ENCODE measurements around the gene BHLHA9.
"Not testable (repeated sequence)": the region's sequence is repeated elsewhere in the genome, so short reads cannot be mapped to it uniquely, and the experiment has no call there.

Gene BHLHA9

DNA sequence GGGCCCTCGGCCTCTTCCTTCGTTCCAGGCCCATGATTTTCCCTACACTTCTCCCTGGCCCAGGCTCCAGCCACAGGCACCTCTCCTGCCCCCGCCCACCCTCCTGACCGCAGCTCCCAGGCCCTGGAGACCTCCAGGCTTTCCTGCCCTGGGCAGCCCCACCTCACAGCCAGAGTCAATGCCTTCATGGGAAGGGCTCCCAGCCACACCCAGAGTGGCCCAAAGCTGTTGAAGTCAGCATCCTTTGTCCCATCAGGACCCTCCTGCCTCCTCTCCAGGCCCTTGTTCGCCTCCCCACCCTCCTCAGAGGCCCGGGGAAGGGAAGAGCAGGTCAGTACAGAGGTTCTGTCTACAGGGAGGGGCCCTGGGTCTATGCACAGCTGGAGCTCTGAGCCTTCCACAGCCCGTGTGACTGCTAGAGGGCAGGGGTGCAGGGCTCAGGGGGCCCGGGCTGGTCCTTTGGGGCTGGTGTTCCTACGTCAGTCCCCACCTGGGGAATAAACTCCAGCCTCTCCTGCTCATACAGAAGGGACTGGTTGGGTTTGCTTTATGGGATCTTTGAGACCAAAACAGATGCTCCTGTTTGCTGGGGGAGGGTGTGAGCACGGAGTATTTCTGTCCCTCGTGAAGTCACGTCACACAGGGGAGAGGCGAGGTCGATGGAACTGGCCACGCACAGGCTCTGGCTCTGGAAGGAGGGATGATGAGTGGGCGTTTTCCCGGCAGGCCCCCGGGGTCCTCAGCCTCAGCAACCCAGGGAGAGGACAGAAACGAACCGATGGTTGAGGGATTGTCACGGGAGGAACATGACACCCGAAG, 29.5 kb downstream of the BHLHA9 start:
- no peak for DNase-seq (ENCODE audit: low read depth in 3 of 3, low spot score in 1 of 3)

GRCh38 chr17:1300371-1300905, 30.2 kb downstream of the BHLHA9 start:
- no peak for DNase-seq (ENCODE audit: low read depth in 3 of 3, low spot score in 1 of 3)

- no peak for DNase-seq (ENCODE audit: low read depth in 3 of 3, low spot score in 1 of 3)
Observed at GRCh38 chr17:1301546-1301945, 31.3 kb downstream of the BHLHA9 start.

DNA sequence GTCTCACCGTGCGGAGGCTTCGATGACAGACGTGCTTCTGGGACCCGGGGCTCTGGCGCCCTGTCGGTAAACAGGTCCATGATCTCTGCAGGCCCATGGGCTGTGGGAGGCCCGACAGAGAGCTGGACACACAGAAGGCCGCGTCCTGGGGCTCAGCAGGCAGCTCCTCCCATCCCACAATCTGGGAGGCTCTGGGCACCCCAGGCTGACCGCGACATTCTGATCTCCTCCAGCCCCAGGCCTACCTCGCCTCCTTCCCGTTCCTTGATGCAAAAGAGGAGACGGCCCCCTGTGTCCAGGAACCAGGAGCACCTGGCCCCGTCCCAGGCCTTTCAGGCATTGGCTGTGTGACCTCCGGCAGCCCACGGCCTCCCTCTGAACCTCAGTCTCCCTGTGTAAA, 32.5 kb downstream of the BHLHA9 start:
- no peak for DNase-seq (ENCODE audit: low read depth in 3 of 3, low spot score in 1 of 3)

- DNase-seq (ENCODE audit: low read depth in 3 of 3, low spot score in 1 of 3), result no peak
Observed at GRCh38 chr17:1304522-1304921, 34.3 kb downstream of the BHLHA9 start.

- DNase-seq (ENCODE audit: low read depth in 3 of 3, low spot score in 1 of 3), result no peak
Observed at GRCh38 chr17:1304962-1305563, 34.8 kb downstream of the BHLHA9 start.

DNA sequence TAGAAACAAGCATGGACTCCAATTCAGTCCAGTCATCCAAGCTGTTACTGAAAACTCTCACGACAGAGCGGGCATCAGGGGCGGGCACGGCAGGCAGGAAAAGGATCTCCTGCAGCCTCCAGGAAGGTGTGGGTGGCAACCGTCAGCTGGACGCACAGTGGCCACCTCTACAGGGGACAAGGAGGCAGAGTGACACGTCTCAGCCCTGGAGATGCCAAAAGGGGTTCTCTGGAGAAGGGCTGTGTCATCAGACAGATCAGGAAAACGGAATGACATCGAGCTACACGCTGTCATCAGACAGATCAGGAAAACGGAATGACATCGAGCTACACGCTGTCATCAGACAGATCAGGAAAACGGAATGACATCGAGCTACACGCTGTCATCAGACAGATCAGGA, 37.6 kb downstream of the BHLHA9 start:
- not testable (repeated sequence) for DNase-seq (ENCODE audit: low read depth in 3 of 3, low spot score in 1 of 3)

DNA sequence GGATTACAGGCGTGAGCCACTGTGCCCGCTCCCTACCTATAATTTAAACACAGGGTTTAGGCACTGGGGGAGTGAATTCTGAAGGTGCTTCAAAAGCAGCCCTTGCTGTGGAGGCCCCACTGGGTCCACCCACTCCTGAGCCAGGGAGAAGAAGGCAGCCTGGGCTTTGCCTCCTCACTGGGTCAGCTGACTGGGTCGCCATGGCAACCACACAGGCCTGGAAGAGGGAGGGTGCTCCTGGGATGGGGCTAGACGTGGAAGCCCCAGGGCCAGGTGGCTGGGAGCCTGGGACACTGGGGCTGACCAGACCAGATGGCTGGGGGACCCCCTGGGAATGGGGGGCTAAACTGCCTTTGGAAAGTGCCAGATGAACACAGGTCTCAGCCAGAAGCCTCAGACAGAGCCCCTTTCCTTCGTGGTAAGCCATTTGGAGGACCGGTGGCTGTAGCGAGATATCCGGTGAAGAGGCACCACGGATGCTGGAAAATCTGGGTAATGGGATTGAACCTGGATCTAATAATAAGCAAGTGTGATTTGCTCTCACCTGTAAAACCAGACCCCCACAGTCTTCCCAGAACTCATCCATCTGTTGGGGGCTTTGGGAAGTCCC, 42.1 kb downstream of the BHLHA9 start:
- no peak for DNase-seq (ENCODE audit: low read depth in 3 of 3, low spot score in 1 of 3)

DNA sequence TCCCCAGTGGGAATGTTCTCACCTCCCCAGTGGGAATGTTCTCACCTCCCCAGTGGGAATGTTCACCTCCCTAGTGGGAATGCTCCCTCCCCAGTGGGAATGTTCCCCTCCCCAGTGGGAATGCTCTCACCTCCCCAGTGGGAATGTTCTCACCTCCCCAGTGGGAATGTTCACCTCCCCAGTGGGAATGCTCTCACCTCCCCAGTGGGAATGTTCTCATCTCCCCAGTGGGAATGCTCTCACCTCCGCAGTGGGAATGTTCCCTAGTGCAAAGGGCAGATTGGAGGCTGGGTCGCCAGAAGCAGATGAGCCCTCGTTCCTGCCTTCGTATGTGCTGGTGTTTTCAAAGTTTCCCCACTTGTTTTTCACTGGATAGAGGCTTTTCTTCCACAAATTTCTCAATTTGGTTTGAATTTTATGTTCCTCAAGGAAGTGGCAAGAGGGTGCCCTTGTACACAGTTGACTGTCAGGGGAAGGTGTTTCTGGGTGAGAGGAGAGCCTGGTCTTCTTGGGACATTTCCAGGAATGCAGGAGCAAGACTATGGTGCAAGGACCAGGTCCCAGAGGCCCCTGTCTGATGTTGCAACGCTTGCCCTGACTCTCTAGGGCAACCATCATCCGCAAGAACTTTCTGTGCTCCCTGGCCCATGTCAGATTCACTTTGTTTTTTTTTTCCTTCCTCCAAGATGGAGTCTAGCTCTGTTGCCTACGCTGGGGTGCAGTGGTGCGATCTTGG, 43.2 kb downstream of the BHLHA9 start:
- DNase-seq (ENCODE audit: low read depth in 3 of 3, low spot score in 1 of 3), result no peak

- no peak for DNase-seq (ENCODE audit: low read depth in 3 of 3, low spot score in 1 of 3)
Observed at GRCh38 chr17:1315409-1315808, 45.2 kb downstream of the BHLHA9 start.

DNA sequence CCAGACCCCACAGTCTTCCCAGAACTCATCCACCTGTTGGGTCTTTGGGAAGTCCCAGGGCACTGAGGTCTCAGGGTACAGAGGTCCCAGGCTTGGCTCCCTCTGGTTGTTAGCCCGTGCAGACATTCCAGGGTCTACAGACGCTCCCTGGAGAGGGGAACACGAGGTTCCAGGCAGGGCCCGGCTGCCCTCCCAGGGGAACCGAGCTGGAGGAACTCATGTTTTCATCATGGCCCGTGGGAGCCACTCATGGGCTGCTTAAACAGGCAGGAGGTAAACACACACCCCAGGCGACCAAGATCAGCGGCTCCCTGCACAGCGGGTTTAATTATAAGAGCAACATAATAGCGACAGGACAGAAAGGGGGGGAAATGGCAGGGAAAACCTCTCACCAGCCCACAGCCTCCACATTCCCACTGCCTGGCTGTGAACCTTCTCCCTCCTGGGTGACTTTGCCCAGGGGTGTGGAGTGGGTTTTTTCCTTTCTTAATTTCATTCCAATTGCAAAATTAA, 45.7 kb downstream of the BHLHA9 start:
- DNase-seq (ENCODE audit: low read depth in 3 of 3, low spot score in 1 of 3), result no peak

All from stimulated activated CD4-positive, alpha-beta T cell treated with anti-CD3 and anti-CD28 coated beads, TNF-alpha, amount 100 ng/mL, for 1 hour (primary cell).